Activated CD8-positive, alpha-beta memory T cell treated with anti-CD3 and anti-CD28 coated beads, Interleukin-2, amount 50 U/mL, for 24 hours (primary cell): ENCODE results near the gene ARSI.

ENCODE experiments used
- DNase-seq: peaks from one replicate; pipeline ENCODE4 v3.0.0-alpha.2; 2020; ENCODE audit errors: extremely low read depth

The ARSI gene

GRCh38 chr5:150293091-150293941 lies 9.4 kb downstream of the ARSI start:
- no peak for DNase-seq

- DNase-seq, result no peak
These were observed 11.0 kb downstream of the ARSI start for GRCh38 chr5:150291388-150292385.

- no peak for DNase-seq
These were observed 12.9 kb downstream of the ARSI start, which contains the start of gene CAMK2A for GRCh38 chr5:150289551-150290390. Gene CAMK2A (minus strand): TSS chr5:150289773. CDS start chr5:150289625, 148 bp downstream.

GRCh38 chr5:150288791-150289190 lies 13.9 kb downstream of the ARSI start:
- no peak for DNase-seq

GRCh38 chr5:150288361-150288760 lies 14.3 kb downstream of the ARSI start:
- no peak for DNase-seq

GRCh38 chr5:150286820-150287219 lies 15.9 kb downstream of the ARSI start:
- no peak for DNase-seq

GRCh38 chr5:150285114-150285513 lies 17.6 kb downstream of the ARSI start:
- DNase-seq, result no peak

GRCh38 chr5:150284311-150284710 lies 18.4 kb downstream of the ARSI start:
- no peak for DNase-seq

- no peak for DNase-seq
These were observed 18.8 kb downstream of the ARSI start for GRCh38 chr5:150283904-150284303.

GRCh38 chr5:150281987-150282386 lies 20.7 kb downstream of the ARSI start:
- no peak for DNase-seq

- DNase-seq, result no peak
These were observed 23.2 kb downstream of the ARSI start for GRCh38 chr5:150279330-150280020.

GRCh38 chr5:150278916-150279315 lies 23.8 kb downstream of the ARSI start:
- DNase-seq, result no peak

- DNase-seq, result no peak
These were observed 24.5 kb downstream of the ARSI start for GRCh38 chr5:150278046-150278730.

- no peak for DNase-seq
These were observed 25.7 kb downstream of the ARSI start for GRCh38 chr5:150277043-150277442.

- no peak for DNase-seq
These were observed 27.9 kb downstream of the ARSI start for GRCh38 chr5:150274811-150275210.

- no peak for DNase-seq
These were observed 30.2 kb downstream of the ARSI start for GRCh38 chr5:150272531-150272930.

- DNase-seq, result no peak
These were observed 30.8 kb downstream of the ARSI start for GRCh38 chr5:150271923-150272322.

GRCh38 chr5:150271296-150271692 lies 31.4 kb downstream of the ARSI start:
- no peak for DNase-seq

- no peak for DNase-seq
These were observed 32.0 kb downstream of the ARSI start for GRCh38 chr5:150270541-150271295.

- DNase-seq, result no peak
These were observed 35.8 kb downstream of the ARSI start for GRCh38 chr5:150266871-150267291.
